Stimulated activated memory B cell treated with anti-CD40 and anti-IgM and Interleukin-4, amounts not matched to agents 10 μg/mL and 1 μg/mL and 100 μg/mL, for 72 hours (primary cell): ENCODE measurements around the gene DLGAP1.

Experiments used
- ATAC-seq: fragments of 150-1000 bp; cut with Tn5 transposase; 2 replicates; pipeline ENCODE4 v1.10.0; 2021
- H3K27ac Mint-ChIP-seq: one replicate; pipeline ENCODE4 v1.8.0; 2022; ENCODE audit warnings: mild to moderate bottlenecking, mixed read lengths
- H3K27me3 Mint-ChIP-seq: one replicate; pipeline ENCODE4 v1.8.0; 2022; ENCODE audit warnings: mixed read lengths
- H3K36me3 Mint-ChIP-seq: one replicate; pipeline ENCODE4 v1.8.0; 2022; ENCODE audit warnings: mixed read lengths
- H3K4me1 Mint-ChIP-seq: one replicate; pipeline ENCODE4 v1.8.0; 2022; ENCODE audit warnings: mixed read lengths
- H3K4me3 Mint-ChIP-seq: one replicate; pipeline ENCODE4 v1.8.0; 2022; ENCODE audit warnings: mild to moderate bottlenecking, moderate library complexity, mixed read lengths
- H3K9me3 Mint-ChIP-seq: one replicate; pipeline ENCODE4 v1.8.0; 2022; ENCODE audit warnings: mixed read lengths

DLGAP1 gene

GRCh38 chr18:3720818-3721545 is 734.1 kb downstream of the DLGAP1 start:
- Mint-ChIP-seq H3K4me3 (no peak overlapping the region), H3K27me3 (no peaks in the 10 kb centered on the region), H3K9me3 (no peaks in the 10 kb centered on the region), H3K4me1 (peaks cover 12% of the 10 kb centered on the region), H3K36me3 (no peaks in the 10 kb centered on the region), H3K27ac (no peak overlapping the region)
- no peak for ATAC-seq

- H3K36me3 Mint-ChIP-seq, result no peaks in the 10 kb centered on the region
- no peaks in the 10 kb centered on the region for H3K9me3 Mint-ChIP-seq
- H3K4me3 Mint-ChIP-seq, result no peak overlapping the region
- ATAC-seq, result no peak
- H3K4me1 Mint-ChIP-seq, result peaks cover 5% of the 10 kb centered on the region
- H3K27ac Mint-ChIP-seq, result no peak overlapping the region
- no peaks in the 10 kb centered on the region for H3K27me3 Mint-ChIP-seq
Measured at GRCh38 chr18:3720159-3720558, 734.9 kb downstream of the DLGAP1 start.

DNA sequence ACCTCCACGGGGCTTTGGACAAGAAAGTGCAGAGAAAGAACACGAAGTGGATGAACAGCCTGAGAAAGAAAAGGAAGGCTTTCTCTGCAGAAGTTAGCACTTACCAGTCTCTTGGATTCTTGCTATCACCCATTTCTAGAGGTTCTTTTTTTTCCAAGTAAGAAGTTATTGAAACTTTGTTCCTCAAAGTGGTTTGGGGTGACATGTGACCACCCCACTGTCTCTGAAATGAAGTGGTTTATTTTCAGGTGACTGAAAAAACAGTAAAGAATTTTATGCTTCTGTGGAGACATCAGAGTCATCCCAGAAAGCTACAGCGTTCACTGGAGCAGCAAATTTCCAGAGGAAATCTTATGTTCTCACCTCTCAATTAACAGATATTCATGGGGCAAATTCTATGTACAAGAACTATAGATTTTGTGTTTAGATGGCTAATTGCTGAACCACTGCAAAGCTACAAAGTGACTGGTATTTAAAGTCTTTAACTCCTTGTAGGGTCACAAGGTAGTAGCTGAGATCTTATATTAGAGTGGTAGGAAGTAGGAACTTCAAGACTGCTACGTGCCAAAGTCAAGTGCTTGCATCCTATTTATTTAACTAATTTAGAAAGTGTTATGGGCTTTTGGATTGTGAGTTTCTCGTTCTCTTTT is 737.6 kb downstream of the DLGAP1 start:
- Mint-ChIP-seq H3K4me1 (no peaks in the 10 kb centered on the region), H3K27ac (no peak overlapping the region), H3K9me3 (no peaks in the 10 kb centered on the region), H3K36me3 (no peaks in the 10 kb centered on the region), H3K27me3 (no peaks in the 10 kb centered on the region), H3K4me3 (no peak overlapping the region)
- ATAC-seq, result no peak

- no peak for ATAC-seq
- Mint-ChIP-seq H3K4me1 (no peaks in the 10 kb centered on the region), H3K27ac (no peak overlapping the region), H3K4me3 (no peak overlapping the region), H3K9me3 (no peaks in the 10 kb centered on the region), H3K36me3 (no peaks in the 10 kb centered on the region), H3K27me3 (peaks cover 8% of the 10 kb centered on the region)
Measured at GRCh38 chr18:3716116-3716660, 738.9 kb downstream of the DLGAP1 start.

GRCh38 chr18:3715231-3716080 is 739.7 kb downstream of the DLGAP1 start:
- Mint-ChIP-seq H3K27ac (no peak overlapping the region), H3K9me3 (no peaks in the 10 kb centered on the region), H3K4me1 (no peaks in the 10 kb centered on the region), H3K27me3 (peaks cover 16% of the 10 kb centered on the region), H3K36me3 (no peaks in the 10 kb centered on the region), H3K4me3 (no peak overlapping the region)
- no peak for ATAC-seq

GRCh38 chr18:3713708-3714107 is 741.4 kb downstream of the DLGAP1 start:
- no peaks in the 10 kb centered on the region for H3K36me3 Mint-ChIP-seq
- no peaks in the 10 kb centered on the region for H3K4me1 Mint-ChIP-seq
- H3K27me3 Mint-ChIP-seq, result peaks cover 22% of the 10 kb centered on the region
- H3K9me3 Mint-ChIP-seq, result no peaks in the 10 kb centered on the region
- no peak overlapping the region for H3K4me3 Mint-ChIP-seq
- ATAC-seq, result no peak
- no peak overlapping the region for H3K27ac Mint-ChIP-seq

- Mint-ChIP-seq H3K36me3 (no peaks in the 10 kb centered on the region), H3K27ac (no peak overlapping the region), H3K9me3 (no peaks in the 10 kb centered on the region), H3K4me3 (no peak overlapping the region), H3K4me1 (no peaks in the 10 kb centered on the region), H3K27me3 (peaks cover 28% of the 10 kb centered on the region)
- no peak for ATAC-seq
Measured at GRCh38 chr18:3713166-3713565, 741.9 kb downstream of the DLGAP1 start.

DNA sequence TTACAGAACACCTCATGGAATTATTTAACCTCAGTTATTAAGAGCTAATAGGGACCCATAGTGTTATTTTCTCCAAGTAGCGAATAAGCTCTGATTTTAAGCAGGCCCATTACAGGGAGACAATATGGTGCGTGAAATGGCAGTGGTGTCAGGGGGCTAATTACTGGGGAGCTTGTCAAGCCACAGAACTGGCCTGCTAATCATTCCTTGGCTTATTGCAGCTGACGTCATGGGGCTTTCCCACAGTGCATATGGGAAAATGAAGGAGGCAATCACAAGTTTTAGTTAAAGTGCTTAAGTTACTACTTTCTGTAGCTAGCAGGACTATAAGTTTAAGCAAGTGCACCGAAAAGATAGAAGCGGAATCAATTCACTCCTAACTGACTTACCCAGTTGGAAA is 742.6 kb downstream of the DLGAP1 start:
- Mint-ChIP-seq H3K27me3 (peaks cover 29% of the 10 kb centered on the region), H3K27ac (no peak overlapping the region), H3K36me3 (no peaks in the 10 kb centered on the region), H3K9me3 (no peaks in the 10 kb centered on the region), H3K4me3 (no peak overlapping the region), H3K4me1 (no peaks in the 10 kb centered on the region)
- ATAC-seq, result no peak

DNA sequence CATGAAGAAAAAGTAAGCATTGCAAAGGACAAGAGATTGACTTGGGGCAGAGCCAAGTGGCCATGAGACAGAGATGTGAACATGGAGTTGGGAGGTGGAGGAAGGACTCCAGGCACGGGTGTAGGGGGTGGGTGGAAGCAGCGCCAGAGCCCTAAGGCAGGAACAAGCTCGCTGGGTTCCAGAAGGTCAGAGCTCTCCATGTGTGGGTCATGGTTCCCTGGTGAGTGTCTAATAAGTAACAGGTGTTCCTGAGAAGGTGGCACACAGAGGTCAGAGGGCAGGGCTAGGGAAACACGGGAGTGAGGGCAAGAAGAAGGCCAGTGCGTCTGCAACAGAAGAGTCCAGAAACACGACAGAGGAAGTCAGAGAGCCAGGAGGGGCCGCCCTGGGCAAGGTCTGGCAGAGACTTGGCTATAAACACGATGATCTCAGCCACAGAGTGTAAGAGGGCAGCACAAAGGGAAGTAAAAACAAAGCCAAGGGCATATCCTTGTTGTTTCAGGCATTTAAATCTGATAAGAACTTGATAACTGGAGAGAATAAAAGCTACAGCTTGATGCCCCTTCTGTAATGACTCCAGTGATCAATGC is 744.3 kb downstream of the DLGAP1 start:
- Mint-ChIP-seq H3K27ac (no peak overlapping the region), H3K36me3 (no peaks in the 10 kb centered on the region), H3K9me3 (no peaks in the 10 kb centered on the region), H3K27me3 (peaks cover 42% of the 10 kb centered on the region), H3K4me3 (no peak overlapping the region), H3K4me1 (no peaks in the 10 kb centered on the region)
- ATAC-seq, result no peak

DNA sequence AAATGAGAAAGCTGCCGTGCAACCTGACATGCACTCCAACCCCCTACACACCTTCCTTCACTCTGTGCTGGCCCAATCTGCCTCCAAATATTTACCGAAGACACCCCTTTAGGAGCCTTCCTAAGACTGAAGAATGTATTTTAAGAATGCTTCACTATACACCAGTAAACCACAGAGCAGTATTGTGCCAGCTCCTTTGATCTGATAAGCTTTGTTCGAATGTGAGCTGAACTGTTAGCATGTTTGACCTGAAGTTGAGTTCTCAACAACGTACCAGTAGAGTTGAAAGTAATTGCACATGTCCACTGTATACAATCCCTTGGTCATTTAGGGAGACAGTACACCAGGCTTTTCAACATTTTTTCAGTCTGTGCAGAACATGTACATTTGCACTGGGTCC is 745.9 kb downstream of the DLGAP1 start:
- Mint-ChIP-seq H3K9me3 (no peaks in the 10 kb centered on the region), H3K4me1 (no peaks in the 10 kb centered on the region), H3K27ac (no peak overlapping the region), H3K36me3 (no peaks in the 10 kb centered on the region), H3K4me3 (no peak overlapping the region), H3K27me3 (peaks cover 50% of the 10 kb centered on the region)
- no peak for ATAC-seq

DNA sequence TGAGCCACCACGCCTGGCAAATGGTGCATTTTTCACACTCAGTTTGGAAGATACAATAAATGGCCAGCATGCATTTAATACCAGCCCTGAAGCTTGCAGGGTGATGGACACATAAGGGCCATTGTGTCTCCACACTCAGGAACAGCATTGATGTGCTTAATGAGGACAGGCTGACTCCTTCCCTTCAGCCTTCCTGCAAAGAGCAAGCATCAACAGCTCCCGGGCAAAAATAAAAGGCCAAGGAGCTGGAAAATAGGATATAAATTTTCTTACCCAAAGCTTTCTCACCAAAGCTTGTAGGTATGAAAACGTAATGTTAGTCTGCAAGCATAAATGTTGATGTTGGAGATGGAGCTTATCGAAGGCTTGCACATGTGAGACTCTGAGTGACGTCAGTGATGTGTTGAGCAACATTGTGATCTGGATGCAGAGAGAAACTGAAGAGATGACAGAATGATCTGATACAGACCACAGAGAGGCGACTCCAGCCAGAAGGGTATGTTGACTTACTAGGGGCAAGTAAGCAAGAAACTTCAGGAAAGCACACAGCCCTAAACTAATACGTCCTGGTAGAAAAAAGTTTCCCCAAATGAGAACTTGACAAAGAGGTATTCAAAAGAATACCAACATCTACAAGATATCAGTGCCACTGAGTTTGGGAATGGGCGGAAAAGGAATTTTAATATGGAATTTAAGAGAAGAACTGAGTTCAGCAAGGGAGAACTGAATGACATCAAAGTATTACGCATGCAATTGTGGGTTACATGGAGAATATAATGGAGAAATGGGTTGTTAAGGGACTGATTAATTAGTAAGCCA is 748.6 kb downstream of the DLGAP1 start:
- Mint-ChIP-seq H3K27me3 (peaks cover 70% of the 10 kb centered on the region), H3K27ac (no peak overlapping the region), H3K4me3 (no peak overlapping the region), H3K9me3 (no peaks in the 10 kb centered on the region), H3K4me1 (peaks cover 7% of the 10 kb centered on the region), H3K36me3 (no peaks in the 10 kb centered on the region)
- ATAC-seq, result no peak

- peaks cover 64% of the 10 kb centered on the region for H3K27me3 Mint-ChIP-seq
Measured at GRCh38 chr18:3704556-3705344, 750.4 kb downstream of the DLGAP1 start.

GRCh38 chr18:3703732-3704176 is 751.4 kb downstream of the DLGAP1 start:
- ATAC-seq, result no peak
- Mint-ChIP-seq H3K9me3 (no peaks in the 10 kb centered on the region), H3K4me3 (no peak overlapping the region), H3K4me1 (peaks cover 7% of the 10 kb centered on the region), H3K36me3 (no peaks in the 10 kb centered on the region), H3K27me3 (peaks cover 71% of the 10 kb centered on the region), H3K27ac (no peak overlapping the region)

More at GRCh38 chr18:3704556-3705344, 750.4 kb downstream of the DLGAP1 start:
- no peak overlapping the region for H3K27ac Mint-ChIP-seq
- H3K9me3 Mint-ChIP-seq, result no peaks in the 10 kb centered on the region
- no peak overlapping the region for H3K4me3 Mint-ChIP-seq
- H3K4me1 Mint-ChIP-seq, result peaks cover 7% of the 10 kb centered on the region
- no peak for ATAC-seq
- no peaks in the 10 kb centered on the region for H3K36me3 Mint-ChIP-seq
